ENCODE data around the gene SEZ6.

SEZ6 gene, protein sequence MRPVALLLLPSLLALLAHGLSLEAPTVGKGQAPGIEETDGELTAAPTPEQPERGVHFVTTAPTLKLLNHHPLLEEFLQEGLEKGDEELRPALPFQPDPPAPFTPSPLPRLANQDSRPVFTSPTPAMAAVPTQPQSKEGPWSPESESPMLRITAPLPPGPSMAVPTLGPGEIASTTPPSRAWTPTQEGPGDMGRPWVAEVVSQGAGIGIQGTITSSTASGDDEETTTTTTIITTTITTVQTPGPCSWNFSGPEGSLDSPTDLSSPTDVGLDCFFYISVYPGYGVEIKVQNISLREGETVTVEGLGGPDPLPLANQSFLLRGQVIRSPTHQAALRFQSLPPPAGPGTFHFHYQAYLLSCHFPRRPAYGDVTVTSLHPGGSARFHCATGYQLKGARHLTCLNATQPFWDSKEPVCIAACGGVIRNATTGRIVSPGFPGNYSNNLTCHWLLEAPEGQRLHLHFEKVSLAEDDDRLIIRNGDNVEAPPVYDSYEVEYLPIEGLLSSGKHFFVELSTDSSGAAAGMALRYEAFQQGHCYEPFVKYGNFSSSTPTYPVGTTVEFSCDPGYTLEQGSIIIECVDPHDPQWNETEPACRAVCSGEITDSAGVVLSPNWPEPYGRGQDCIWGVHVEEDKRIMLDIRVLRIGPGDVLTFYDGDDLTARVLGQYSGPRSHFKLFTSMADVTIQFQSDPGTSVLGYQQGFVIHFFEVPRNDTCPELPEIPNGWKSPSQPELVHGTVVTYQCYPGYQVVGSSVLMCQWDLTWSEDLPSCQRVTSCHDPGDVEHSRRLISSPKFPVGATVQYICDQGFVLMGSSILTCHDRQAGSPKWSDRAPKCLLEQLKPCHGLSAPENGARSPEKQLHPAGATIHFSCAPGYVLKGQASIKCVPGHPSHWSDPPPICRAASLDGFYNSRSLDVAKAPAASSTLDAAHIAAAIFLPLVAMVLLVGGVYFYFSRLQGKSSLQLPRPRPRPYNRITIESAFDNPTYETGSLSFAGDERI

DNA sequence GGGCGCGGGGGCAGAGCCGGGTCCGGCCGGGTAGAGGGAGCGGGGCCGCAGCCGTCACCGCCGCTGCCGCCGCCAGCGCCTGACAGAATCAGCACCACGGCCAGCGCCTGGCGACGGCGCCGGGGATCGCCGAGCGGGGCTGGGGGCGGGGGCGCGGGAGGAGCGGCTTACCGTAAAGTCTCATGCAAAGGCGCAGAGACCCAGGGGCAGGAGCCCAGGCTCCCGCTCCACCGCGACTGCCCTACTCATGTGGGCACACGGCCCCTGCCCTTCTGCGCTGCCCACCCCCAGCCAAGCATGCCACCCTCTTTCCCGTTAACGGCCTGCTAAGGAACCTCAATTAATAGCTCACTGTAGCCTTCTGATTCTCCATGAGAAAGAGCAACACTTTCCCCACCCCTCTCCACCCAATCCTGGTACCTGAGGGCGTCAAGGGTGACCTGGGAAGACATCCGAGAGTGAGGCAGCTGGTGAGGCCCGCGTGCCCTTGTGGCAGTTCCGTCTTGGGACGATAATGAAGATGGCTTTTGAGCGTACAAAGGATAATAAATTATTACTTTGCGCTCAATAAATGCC is at the start of gene SEZ6:
Gene SEZ6 (minus strand): TSS at position 98 of the 576 bp plus-strand sequence. CDS start 164 bp downstream, outside the sequence.
- peak; percentile 59 for DNase-seq

- DNase-seq: no peak
Measured at GRCh38 chr17:29054835-29055234, 49.0 kb upstream of the SEZ6 start.

GRCh38 chr17:29051731-29052130 is 45.9 kb upstream of the SEZ6 start:
- DNase-seq: no peak

GRCh38 chr17:29051194-29051593 is 45.4 kb upstream of the SEZ6 start:
- DNase-seq: no peak

- no peak for DNase-seq
Measured at GRCh38 chr17:29050176-29050575, 44.3 kb upstream of the SEZ6 start.

DNA sequence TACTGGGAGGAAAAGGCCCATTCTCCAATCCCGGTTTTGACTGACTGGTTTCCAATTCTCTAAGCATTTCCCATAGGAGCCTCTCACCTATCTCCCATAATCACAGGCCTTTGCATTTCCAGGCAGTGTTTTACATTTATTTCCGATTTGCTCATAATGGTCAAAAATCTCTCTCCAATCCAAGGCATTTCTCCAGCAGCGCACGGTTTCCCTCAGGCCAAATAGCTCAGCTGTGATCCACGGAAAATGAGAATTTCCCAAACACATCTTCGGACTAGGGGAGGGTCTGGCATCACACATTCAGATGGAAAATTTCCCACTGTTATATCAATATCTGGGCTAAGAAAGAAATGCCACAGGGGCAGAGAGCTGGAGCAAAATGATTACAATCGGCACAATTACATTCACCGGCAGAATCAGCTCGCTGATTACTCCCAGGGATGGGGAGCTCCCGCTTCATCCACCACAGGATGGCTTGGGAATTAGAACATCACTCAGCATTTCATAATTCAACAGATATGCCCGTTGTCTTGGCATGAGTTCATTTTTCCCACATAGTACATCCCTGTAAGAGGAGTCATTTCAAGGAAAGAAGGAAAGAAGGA is 43.8 kb upstream of the SEZ6 start:
- DNase-seq: no peak

GRCh38 chr17:29048440-29049368 is 42.9 kb upstream of the SEZ6 start:
- no peak for DNase-seq

DNA sequence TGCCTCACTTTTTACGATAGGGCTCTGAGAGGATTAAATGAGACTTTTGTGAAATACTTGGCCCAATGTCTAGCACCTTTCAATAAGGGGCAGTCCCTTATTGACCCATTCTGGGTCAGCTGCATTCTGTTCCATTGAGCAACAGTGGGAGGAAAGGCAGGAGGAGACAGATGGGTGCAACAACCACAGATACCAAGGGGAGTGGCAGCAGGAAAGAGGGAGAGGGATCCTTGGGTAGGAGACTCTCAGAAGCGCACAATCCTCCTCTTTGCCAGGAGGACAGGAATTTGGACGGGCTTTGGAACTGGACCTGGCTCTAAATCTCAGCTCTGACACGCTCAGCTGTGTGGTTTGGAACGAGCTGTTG is 40.6 kb upstream of the SEZ6 start:
- no peak for DNase-seq

- DNase-seq: no peak
Measured at GRCh38 chr17:29045734-29046472, 40.1 kb upstream of the SEZ6 start.

GRCh38 chr17:29045026-29045425 is 39.2 kb upstream of the SEZ6 start:
- no peak for DNase-seq

GRCh38 chr17:29043539-29044145 is 37.8 kb upstream of the SEZ6 start:
- no peak for DNase-seq

GRCh38 chr17:29042679-29043538 is 37.1 kb upstream of the SEZ6 start, which contains the start of gene PIPOX:
TSS of gene PIPOX (plus strand) at chr17:29043141. CDS start at chr17:29043226, 85 bp downstream.
- no peak for DNase-seq

- DNase-seq: no peak
Measured at GRCh38 chr17:29042026-29042678, 36.3 kb upstream of the SEZ6 start.

DNA sequence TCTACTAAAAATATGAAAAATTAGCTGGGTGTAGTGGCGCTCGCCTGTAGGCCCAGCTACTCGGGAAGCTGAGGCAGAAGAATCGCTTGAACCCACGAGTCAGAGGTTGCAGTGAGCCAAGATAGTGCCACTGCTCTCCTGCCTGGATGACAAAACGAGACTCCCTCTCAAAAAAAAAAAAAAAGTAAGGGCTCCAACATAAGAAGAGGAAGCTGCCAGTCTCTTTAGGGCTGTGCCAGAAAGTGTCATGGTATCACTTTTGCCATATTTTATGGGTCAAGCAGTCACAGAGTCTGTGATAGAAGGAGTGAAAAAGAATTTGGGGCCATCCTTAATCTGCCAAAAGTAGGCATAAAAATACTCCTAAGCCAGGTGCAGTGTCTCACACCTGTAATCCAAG is 35.7 kb upstream of the SEZ6 start:
- DNase-seq: no peak

GRCh38 chr17:29041091-29041490 is 35.3 kb upstream of the SEZ6 start:
- DNase-seq: no peak

DNA sequence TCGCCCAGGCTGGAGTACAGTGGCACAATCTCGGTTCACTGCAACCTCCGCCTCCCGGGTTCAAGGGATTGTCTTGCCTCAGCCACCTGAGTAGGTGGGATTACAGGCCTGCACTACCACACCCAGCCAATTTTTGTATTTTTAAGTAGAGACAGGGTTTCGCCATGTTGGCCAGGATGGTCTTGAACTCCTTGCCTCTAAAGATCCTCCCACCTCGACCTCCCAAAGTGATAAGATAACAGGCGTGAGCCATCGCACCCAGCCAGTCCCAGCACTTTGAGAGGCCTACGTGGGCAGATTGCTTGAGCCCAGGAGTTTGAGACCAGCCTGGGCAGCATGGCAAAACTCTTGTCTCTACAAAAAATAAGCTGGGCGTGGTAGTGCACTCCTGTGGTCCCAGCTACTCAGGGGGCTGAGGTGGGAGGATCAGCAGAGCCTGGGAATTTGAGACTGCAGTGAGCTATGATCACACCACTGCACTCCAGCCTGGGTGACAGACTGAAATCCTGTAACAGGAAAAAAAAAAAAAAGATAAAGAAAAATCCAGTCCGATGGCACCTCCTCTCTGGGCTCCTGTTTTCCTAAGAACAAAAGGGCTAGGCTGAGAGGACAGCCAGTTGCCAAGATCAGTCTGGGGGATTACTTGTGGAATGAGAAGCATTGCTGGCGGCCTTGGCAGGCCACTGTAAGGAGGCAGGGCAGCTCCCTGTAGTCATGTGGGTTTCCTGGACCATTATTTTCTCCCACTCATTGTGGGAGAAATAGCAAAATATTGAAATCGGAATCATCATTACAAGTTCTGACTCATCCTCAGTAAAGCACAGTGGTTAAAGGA is 34.1 kb upstream of the SEZ6 start:
- no peak for DNase-seq

- no peak for DNase-seq
Measured at GRCh38 chr17:29038085-29038795, 32.4 kb upstream of the SEZ6 start.

Data from activated CD4-positive, alpha-beta T cell treated with anti-CD3 and anti-CD28 coated beads, Interleukin-2, amount 50 U/mL, for 1 hour (primary cell).